OCI-LY3 (cell line): ENCODE data around the gene IGFALS.

Source experiments
- H2AFZ ChIP-seq: fragments of 200-600, 300-600 bp; shearing (Covaris generic); 2 replicates; pipeline ENCODE4 v1.6.0; 2014; ENCODE audit warnings: antibody characterized with exemption, low read depth, low read length
- H3K27ac ChIP-seq: fragments of 200-600, 300-600 bp; sonication (generic); 2 replicates; pipeline ENCODE4 v1.5.1; 2014; ENCODE audit warnings: mild to moderate bottlenecking, low read length, moderate library complexity, mixed read lengths
- H3K27me3 ChIP-seq: fragments of 200-600, 300-600 bp; sonication (generic); 2 replicates; pipeline ENCODE4 v1.6.1; 2014; ENCODE audit warnings: low read depth, low read length, mixed read lengths
- H3K36me3 ChIP-seq: fragments of 200-600, 300-600 bp; sonication (generic); replicated peaks from 2 replicates; pipeline ENCODE3; 2014; ENCODE audit warnings: low read depth, low read length, mixed read lengths
- H3K4me1 ChIP-seq: fragments of 300-600, 200-600 bp; sonication (generic); 2 replicates; pipeline ENCODE4 v1.6.1; 2014; ENCODE audit warnings: low read length, mixed read lengths
- H3K4me2 ChIP-seq: fragments of 200-600, 300-600 bp; sonication (generic); 2 replicates; pipeline ENCODE4 v1.6.1; 2014; ENCODE audit warnings: low read length, mixed read lengths
- H3K4me3 ChIP-seq: fragments of 300-600, 200-600 bp; sonication (generic); 2 replicates; pipeline ENCODE4 v1.5.1; 2014; ENCODE audit warnings: antibody characterized with exemption, mild to moderate bottlenecking, low read length, moderate library complexity
- H3K79me2 ChIP-seq: fragments of 300-600, 200-600 bp; shearing (Covaris generic); 2 replicates; pipeline ENCODE4 v1.6.1; 2014; ENCODE audit warnings: mild to moderate bottlenecking, low read length, mixed read lengths
- H3K9ac ChIP-seq: fragments of 300-600, 200-600 bp; shearing (Covaris generic); 2 replicates; pipeline ENCODE4 v1.6.0; 2014; ENCODE audit warnings: mild to moderate bottlenecking, low read length, moderate library complexity
- H3K9me3 ChIP-seq: fragments of 200-600, 300-600 bp; shearing (Covaris generic); 2 replicates; pipeline ENCODE4 v1.6.1; 2014; ENCODE audit warnings: low read length, mixed read lengths; ENCODE audit not compliant: insufficient read depth
- H4K20me1 ChIP-seq: fragments of 200-600, 300-600 bp; sonication (generic); 2 replicates; pipeline ENCODE4 v1.6.1; 2016; ENCODE audit warnings: low read length, mixed read lengths; ENCODE audit not compliant: insufficient read depth
- CTCF ChIP-seq: fragments of 200-600, 300-600 bp; sonication (generic); IDR thresholded peaks from 2 replicates; pipeline ENCODE4 v1.5.1; 2014; ENCODE audit warnings: antibody characterized with exemption, low read length, low read depth
- EZH2phosphoT487 ChIP-seq: fragments of 200-600 bp; shearing (Covaris generic); IDR thresholded peaks from 2 replicates; pipeline ENCODE4 v1.6.1; 2018; ENCODE audit warnings: antibody characterized with exemption, mixed run types, low read depth

Gene IGFALS

GRCh38 chr16:1812732-1813163 lies 19.2 kb upstream of the IGFALS start:
- H2AFZ ChIP-seq, result no peak overlapping the region

GRCh38 chr16:1810536-1810935 lies 17.0 kb upstream of the IGFALS start:
- Histone ChIP-seq H3K27me3 (no peaks in the 10 kb centered on the region), H3K79me2 (no peaks in the 10 kb centered on the region), H3K36me3 (peaks cover 8% of the 10 kb centered on the region), H3K4me1 (no peaks in the 10 kb centered on the region), H2AFZ (no peak overlapping the region), H3K9ac (no peak overlapping the region), H3K4me3 (no peak overlapping the region), H3K27ac (no peak overlapping the region), H3K9me3 (no peaks in the 10 kb centered on the region), H4K20me1 (no peaks in the 10 kb centered on the region), H3K4me2 (no peak overlapping the region)
- TF ChIP-seq EZH2phosphoT487 (no peak), CTCF (no peak)

More at GRCh38 chr16:1812732-1813163, 19.2 kb upstream of the IGFALS start:
- H3K4me3 ChIP-seq, result no peak overlapping the region
- no peaks in the 10 kb centered on the region for H3K4me1 ChIP-seq
- no peak overlapping the region for H3K9ac ChIP-seq
- no peak overlapping the region for H3K4me2 ChIP-seq
- H4K20me1 ChIP-seq, result no peaks in the 10 kb centered on the region
- H3K27me3 ChIP-seq, result no peaks in the 10 kb centered on the region
- no peak overlapping the region for H3K27ac ChIP-seq
- no peaks in the 10 kb centered on the region for H3K79me2 ChIP-seq
- peaks cover 8% of the 10 kb centered on the region for H3K36me3 ChIP-seq
- TF ChIP-seq CTCF, result no peak
- TF ChIP-seq EZH2phosphoT487, result no peak
- H3K9me3 ChIP-seq, result no peaks in the 10 kb centered on the region

GRCh38 chr16:1810106-1810505 lies 16.6 kb upstream of the IGFALS start:
- Histone ChIP-seq H3K9ac (no peak overlapping the region), H3K79me2 (no peaks in the 10 kb centered on the region), H3K27me3 (no peaks in the 10 kb centered on the region), H4K20me1 (no peaks in the 10 kb centered on the region), H3K36me3 (peaks cover 8% of the 10 kb centered on the region), H3K27ac (no peak overlapping the region), H3K4me2 (no peak overlapping the region), H3K9me3 (no peaks in the 10 kb centered on the region), H3K4me1 (no peaks in the 10 kb centered on the region), H3K4me3 (no peak overlapping the region), H2AFZ (no peak overlapping the region)
- TF ChIP-seq EZH2phosphoT487, result no peak
- no peak for TF ChIP-seq CTCF

GRCh38 chr16:1809281-1809801 lies 15.8 kb upstream of the IGFALS start:
- Histone ChIP-seq H3K27me3 (no peaks in the 10 kb centered on the region), H3K79me2 (no peaks in the 10 kb centered on the region), H4K20me1 (no peaks in the 10 kb centered on the region), H3K4me2 (no peak overlapping the region), H3K4me1 (no peaks in the 10 kb centered on the region), H3K4me3 (no peak overlapping the region), H3K9me3 (no peaks in the 10 kb centered on the region), H3K36me3 (peaks cover 8% of the 10 kb centered on the region), H2AFZ (no peak overlapping the region), H3K9ac (no peak overlapping the region), H3K27ac (no peak overlapping the region)
- TF ChIP-seq CTCF (no peak), EZH2phosphoT487 (no peak)
